Psoas muscle (tissue), 8 donors: ENCODE data around the gene PCCA. TPM values are rescaled to one million over a fixed set of nuclear protein-coding genes. Genes with fewer than 3 reads are reported as not detected.

Experiments
- ATAC-seq, 4 donors: fragments of 200-7000 bp; cut with Tn5 transposase; one replicate each; pipeline ENCODE4 v1.9.1; 2020; ENCODE audit warnings: moderate library complexity in 3 of 4, mild to moderate bottlenecking in 2 of 4
- DNase-seq, 2 donors: peaks; one replicate each; pipeline ENCODE4 v3.0.0-alpha.2; 2020
- H3K27ac ChIP-seq: fragments of 200-600 bp; one replicate; pipeline ENCODE4 v1.8.0; 2022
- H3K27me3 ChIP-seq, 3 donors: fragments of 200-600 bp in 1 of 3; one replicate each; pipeline versions ENCODE4 v1.6.1 to v1.8.0; 2013 to 2022; ENCODE audit warnings: low read length in 2 of 3, mild to moderate bottlenecking in 2 of 3, moderate library complexity in 1 of 3; ENCODE audit not compliant: insufficient read depth in 3 of 3
- H3K36me3 ChIP-seq, 2 donors: fragments of 200-600 bp in 1 of 2; one replicate each; pipeline versions ENCODE4 v1.6.1 to v1.8.0; 2013 to 2022; ENCODE audit warnings: low read depth in 1 of 2, mild to moderate bottlenecking in 1 of 2, moderate library complexity in 1 of 2; ENCODE audit not compliant: insufficient read depth in 1 of 2
- H3K4me1 ChIP-seq: fragments of 200-600 bp; one replicate; pipeline ENCODE4 v1.8.0; 2022
- H3K4me3 ChIP-seq: fragments of 200-600 bp; one replicate; pipeline ENCODE4 v1.8.0; 2022; ENCODE audit warnings: mild to moderate bottlenecking
- H3K9me3 ChIP-seq: fragments of 200-600 bp; one replicate; pipeline ENCODE4 v1.8.0; 2022
- CTCF ChIP-seq: fragments of 200-600 bp; IDR thresholded peaks from one replicate; pipeline ENCODE4 v1.8.0; 2022; ENCODE audit warnings: antibody characterized with exemption
- WGBS, 3 donors: extraction: QIAGEN DNeasy Blood & Tissue Kit; methylation state at CpG; one replicate each; pipeline versions ENCODE4 v1.1.6 to v1.1.7; 2013; 5-methylcytosine and 5-hydroxymethylcytosine counted together
- intact Hi-C, 2 donors: fragments of 100-400 bp; cut with DNase I; formaldehyde crosslinking; loops; one replicate each; pipeline versions ENCODE4 v1.11.0 to v1.14.2; 2022
- polyA plus RNA-seq, 3 donors: library from polyadenylated mRNA; stranded (reverse); fragments of 200-250 nt; gene quantifications; one replicate each; pipeline ENCODE4 v1.2.3, GENCODE V29; 2013
- total RNA-seq, 4 donors: library from RNA; stranded (reverse); fragmentation: NEBNext Ultra II Directional in 2 of 4; extraction: Animal tissue kit (Norgen Biotek cat#: 25700) in 2 of 4; gene quantifications; one replicate each; pipeline versions ENCODE4 v1.2.1 to v1.2.4, GENCODE V29; 2021 to 2023
- donor health status: healthy with polysubstance abuse.
- donor health status: DM: no; HTN: no; CAD: no; lungs with moderate emphysema.
- donor health status: Bipolar disorder and iron deficiency.
- donor health status: healthy.
- donor health status: DM: yes; HTN: yes; CAD: no.
- donor health status: DM: no; HTN: no; CAD: no.
- donor health status: DM: no; HTN: no; CAD: no.
- donor health status: DM: yes; HTN: yes; CAD: no.

The PCCA gene
- total and polyA plus RNA-seq, 7 donors: 6.2 to 23.9 (median 13.3) TPM

- 43 to 98% (median 92%) methylated on average over 2 of the region's 2 CpGs for WGBS, 3 donors
- no peak for DNase-seq
- no peaks in the 10 kb centered on the region for H3K27me3 ChIP-seq
- H3K9me3 ChIP-seq: no peaks in the 10 kb centered on the region
- no peak overlapping the region for H3K27ac ChIP-seq
- H3K36me3 ChIP-seq: peaks cover 0 to 15% of the 10 kb centered on the region in 2 donors
- intact Hi-C loops: no loop called here
- no peak overlapping the region for H3K4me3 ChIP-seq
- H3K4me1 ChIP-seq: no peaks in the 10 kb centered on the region
- TF ChIP-seq CTCF: no peak
- ATAC-seq: no peak
Observed at GRCh38 chr13:100208626-100209025, 119.7 kb downstream of the PCCA start.

GRCh38 chr13:100209857-100210825, 121.2 kb downstream of the PCCA start:
- Histone ChIP-seq H3K9me3 (no peaks in the 10 kb centered on the region), H3K27me3 (no peaks in the 10 kb centered on the region), H3K4me3 (no peak overlapping the region), H3K36me3 (peaks cover 0 to 15% of the 10 kb centered on the region in 2 donors), H3K4me1 (no peaks in the 10 kb centered on the region), H3K27ac (no peak overlapping the region)
- 91 to 95% (median 94%) methylated on average over 8 of the region's 8 CpGs for WGBS, 3 donors
- TF ChIP-seq CTCF: no peak
- DNase-seq (no peak), ATAC-seq (no peak)
- intact Hi-C loops: no loop called here

GRCh38 chr13:100211016-100211710, 122.3 kb downstream of the PCCA start:
- WGBS, 3 donors: 89 to 91% (median 91%) methylated on average over 4 of the region's 4 CpGs
- ATAC-seq: no peak
- intact Hi-C loops: no loop called here
- Histone ChIP-seq H3K4me3 (no peak overlapping the region), H3K36me3 (peaks cover 0 to 15% of the 10 kb centered on the region in 2 donors), H3K9me3 (no peaks in the 10 kb centered on the region), H3K4me1 (no peaks in the 10 kb centered on the region), H3K27ac (no peak overlapping the region), H3K27me3 (no peaks in the 10 kb centered on the region)
- no peak for DNase-seq
- no peak for TF ChIP-seq CTCF

- Histone ChIP-seq H3K4me1 (no peaks in the 10 kb centered on the region), H3K4me3 (no peak overlapping the region), H3K27me3 (no peaks in the 10 kb centered on the region), H3K36me3 (peaks cover 0 to 15% of the 10 kb centered on the region in 2 donors), H3K27ac (no peak overlapping the region), H3K9me3 (no peaks in the 10 kb centered on the region)
- WGBS, 3 donors: 74 to 90% (median 90%) methylated on average over 2 of the region's 2 CpGs
- intact Hi-C loops: no loop called here
- DNase-seq (no peak), ATAC-seq (no peak)
- TF ChIP-seq CTCF: no peak
Observed at GRCh38 chr13:100212904-100213553, 124.1 kb downstream of the PCCA start.
